ENCODE data around the gene OR2H1. TPM values are rescaled to one million over a fixed set of nuclear protein-coding genes. Genes with fewer than 3 reads are reported as not detected.

Gene OR2H1
- total RNA-seq, 2 donors from 2014 or later = not detected

DNA sequence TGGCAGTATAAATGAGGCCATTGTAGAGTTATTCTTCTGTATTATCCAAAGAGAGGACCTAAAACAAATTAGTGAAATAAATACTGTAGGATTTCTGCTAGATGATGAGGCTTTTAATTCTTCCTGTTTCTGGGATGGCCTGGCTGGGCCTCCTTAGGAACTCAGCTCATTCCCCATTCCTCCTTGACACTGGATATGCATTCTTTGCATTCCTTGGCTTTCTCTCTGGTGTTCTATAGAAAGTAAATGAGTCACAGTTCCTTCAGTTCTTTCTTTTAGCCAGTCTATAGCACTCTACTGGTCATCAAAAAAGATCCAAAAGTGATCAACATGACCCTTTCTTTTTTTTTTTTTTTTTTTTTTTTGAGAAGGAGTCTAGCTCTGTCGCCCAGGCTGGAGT lies 9.3 kb upstream of the OR2H1 start:
- Histone ChIP-seq H3K27ac (no peak overlapping the region), H3K27me3 (replicated peaks; ENCODE audit: insufficient read depth) (no peaks in the 10 kb centered on the region), H3K36me3 (no peaks in the 10 kb centered on the region), H3K9me3 (no peaks in the 10 kb centered on the region), H3K4me1 (ENCODE audit: control insufficient read depth in 1 of 2, low read depth in 2 of 2) (no peaks in the 10 kb centered on the region), H3K4me3 (no peak overlapping the region)
- TF ChIP-seq, protein P1, sequence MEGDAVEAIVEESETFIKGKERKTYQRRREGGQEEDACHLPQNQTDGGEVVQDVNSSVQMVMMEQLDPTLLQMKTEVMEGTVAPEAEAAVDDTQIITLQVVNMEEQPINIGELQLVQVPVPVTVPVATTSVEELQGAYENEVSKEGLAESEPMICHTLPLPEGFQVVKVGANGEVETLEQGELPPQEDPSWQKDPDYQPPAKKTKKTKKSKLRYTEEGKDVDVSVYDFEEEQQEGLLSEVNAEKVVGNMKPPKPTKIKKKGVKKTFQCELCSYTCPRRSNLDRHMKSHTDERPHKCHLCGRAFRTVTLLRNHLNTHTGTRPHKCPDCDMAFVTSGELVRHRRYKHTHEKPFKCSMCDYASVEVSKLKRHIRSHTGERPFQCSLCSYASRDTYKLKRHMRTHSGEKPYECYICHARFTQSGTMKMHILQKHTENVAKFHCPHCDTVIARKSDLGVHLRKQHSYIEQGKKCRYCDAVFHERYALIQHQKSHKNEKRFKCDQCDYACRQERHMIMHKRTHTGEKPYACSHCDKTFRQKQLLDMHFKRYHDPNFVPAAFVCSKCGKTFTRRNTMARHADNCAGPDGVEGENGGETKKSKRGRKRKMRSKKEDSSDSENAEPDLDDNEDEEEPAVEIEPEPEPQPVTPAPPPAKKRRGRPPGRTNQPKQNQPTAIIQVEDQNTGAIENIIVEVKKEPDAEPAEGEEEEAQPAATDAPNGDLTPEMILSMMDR (IDR thresholded peaks at IDR 0.05) = no peak
- DNase-seq (ENCODE audit: low spot score) (no peak), ATAC-seq (ENCODE audit: insufficient number of reproducible peaks, low FRiP score, low read depth) (no peak)

DNA sequence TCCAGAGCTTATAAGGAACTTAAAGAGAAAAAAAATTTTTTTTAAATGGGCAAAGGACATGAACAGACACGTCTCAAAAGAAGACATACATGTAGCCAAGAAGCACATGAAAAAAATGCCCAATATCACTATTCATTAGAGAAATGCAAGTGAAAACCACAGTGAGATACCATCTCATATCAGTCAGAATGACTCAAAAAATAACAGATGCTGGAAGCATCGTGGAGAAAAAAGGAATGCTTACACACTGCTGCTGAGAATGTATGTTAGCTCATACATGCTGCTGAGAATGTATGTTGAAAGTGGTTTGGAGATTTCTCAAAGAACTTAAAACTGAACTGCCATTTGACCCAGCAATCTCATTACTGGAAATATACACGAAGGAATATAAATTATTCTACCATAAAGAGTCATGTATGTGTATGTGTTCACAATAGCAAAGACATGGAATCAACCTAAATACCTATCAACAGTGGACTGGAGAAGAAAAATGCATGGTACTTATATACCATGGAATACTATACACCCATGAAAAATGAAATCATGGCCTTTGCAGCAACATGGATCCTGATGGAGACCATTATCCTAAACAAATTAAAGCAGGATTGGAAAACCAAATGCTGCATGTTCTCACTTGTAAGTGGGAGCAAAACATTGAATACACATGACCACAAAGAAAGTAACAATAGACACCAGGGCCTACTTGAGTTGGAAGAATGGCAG lies 5.3 kb upstream of the OR2H1 start:
- ATAC-seq (ENCODE audit: insufficient number of reproducible peaks, low FRiP score, low read depth) = no peak
- no peaks in the 10 kb centered on the region for H3K36me3 ChIP-seq
- H3K27me3 ChIP-seq (replicated peaks; ENCODE audit: insufficient read depth) = no peaks in the 10 kb centered on the region

DNA sequence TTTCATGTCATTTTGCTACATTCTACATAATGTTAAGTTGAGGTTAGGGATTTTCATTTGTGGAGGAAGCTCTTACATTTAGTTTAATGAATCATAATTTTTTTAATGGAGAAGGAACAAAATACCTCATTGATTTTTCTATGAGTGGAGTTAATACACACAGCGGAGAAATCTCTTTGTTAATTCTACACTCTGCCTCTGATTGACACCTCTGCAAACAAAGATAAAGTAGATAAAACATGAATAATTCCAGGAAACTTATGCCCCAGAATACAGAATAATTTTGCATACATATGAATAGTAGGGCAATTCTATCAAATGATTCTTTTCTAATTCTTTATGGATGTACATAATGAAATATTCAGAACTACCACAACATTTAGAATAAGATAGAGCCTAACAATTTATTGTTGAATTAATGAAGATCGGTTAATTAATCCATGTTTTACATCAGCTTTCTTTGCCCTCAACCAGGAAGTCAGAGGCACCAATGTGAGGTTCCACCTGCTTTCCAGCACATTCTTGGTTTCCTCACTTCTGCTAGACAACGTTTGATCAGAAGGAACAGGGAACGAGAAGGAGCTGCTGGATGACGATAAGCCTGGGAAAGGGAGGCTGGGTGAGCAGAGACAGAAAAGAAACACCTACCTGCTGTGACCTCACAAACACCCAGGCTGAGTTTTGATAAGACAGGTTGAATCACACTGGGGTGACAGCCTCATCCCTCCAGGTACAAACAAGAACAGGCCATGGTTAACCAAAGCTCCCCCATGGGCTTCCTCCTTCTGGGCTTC lies 4.3 kb downstream of the OR2H1 start:
- H3K27ac ChIP-seq = no peak overlapping the region
- no peak for ATAC-seq (ENCODE audit: insufficient number of reproducible peaks, low FRiP score, low read depth)

More for the DNA sequence above, 5.3 kb upstream of the OR2H1 start:
- TF ChIP-seq, protein P1 (IDR thresholded peaks at IDR 0.05) = no peak
- no peaks in the 10 kb centered on the region for H3K4me1 ChIP-seq (ENCODE audit: control insufficient read depth in 1 of 2, low read depth in 2 of 2)
- no peak overlapping the region for H3K27ac ChIP-seq
- H3K4me3 ChIP-seq = no peak overlapping the region
- DNase-seq (ENCODE audit: low spot score) = no peak
- H3K9me3 ChIP-seq = no peaks in the 10 kb centered on the region

DNA sequence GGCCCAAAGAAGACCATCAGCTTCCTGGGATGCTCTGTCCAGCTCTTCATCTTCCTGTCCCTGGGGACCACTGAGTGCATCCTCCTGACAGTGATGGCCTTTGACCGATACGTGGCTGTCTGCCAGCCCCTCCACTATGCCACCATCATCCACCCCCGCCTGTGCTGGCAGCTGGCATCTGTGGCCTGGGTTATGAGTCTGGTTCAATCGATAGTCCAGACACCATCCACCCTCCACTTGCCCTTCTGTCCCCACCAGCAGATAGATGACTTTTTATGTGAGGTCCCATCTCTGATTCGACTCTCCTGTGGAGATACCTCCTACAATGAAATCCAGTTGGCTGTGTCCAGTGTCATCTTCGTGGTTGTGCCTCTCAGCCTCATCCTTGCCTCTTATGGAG lies 5.1 kb downstream of the OR2H1 start:
- Histone ChIP-seq H3K27me3 (replicated peaks; ENCODE audit: insufficient read depth) (no peaks in the 10 kb centered on the region), H3K27ac (no peak overlapping the region), H3K36me3 (no peaks in the 10 kb centered on the region), H3K4me1 (ENCODE audit: control insufficient read depth in 1 of 2, low read depth in 2 of 2) (no peaks in the 10 kb centered on the region), H3K9me3 (no peaks in the 10 kb centered on the region), H3K4me3 (no peak overlapping the region)
- DNase-seq (ENCODE audit: low spot score) = no peak
- TF ChIP-seq, protein P1 (IDR thresholded peaks at IDR 0.05) = no peak
- no peak for ATAC-seq (ENCODE audit: insufficient number of reproducible peaks, low FRiP score, low read depth)

More for the DNA sequence above, 4.3 kb downstream of the OR2H1 start:
- Histone ChIP-seq H3K36me3 (no peaks in the 10 kb centered on the region), H3K9me3 (no peaks in the 10 kb centered on the region), H3K4me1 (ENCODE audit: control insufficient read depth in 1 of 2, low read depth in 2 of 2) (no peaks in the 10 kb centered on the region), H3K4me3 (no peak overlapping the region), H3K27me3 (replicated peaks; ENCODE audit: insufficient read depth) (no peaks in the 10 kb centered on the region)
- TF ChIP-seq, protein P1 (IDR thresholded peaks at IDR 0.05) = no peak
- no peak for DNase-seq (ENCODE audit: low spot score)

DNA sequence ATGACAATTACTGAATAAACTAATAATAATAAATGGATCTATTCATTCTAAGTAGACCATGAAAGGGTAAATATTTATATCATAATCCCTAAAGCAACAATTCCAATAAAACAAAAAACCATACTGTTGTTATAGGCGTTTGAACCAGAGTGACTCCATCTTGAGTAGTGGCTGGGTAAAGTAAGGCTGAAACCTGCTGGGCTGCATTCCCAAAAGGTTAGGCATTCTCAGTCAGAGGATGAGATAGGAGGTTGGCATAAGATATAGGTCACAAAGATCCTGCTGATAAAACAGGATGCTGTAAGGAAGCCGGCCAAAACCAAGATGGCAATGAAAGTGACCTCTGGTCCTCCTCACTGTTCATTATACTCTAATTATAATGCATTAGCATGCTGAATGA lies 8.3 kb downstream of the OR2H1 start:
- H3K27me3 ChIP-seq (replicated peaks; ENCODE audit: insufficient read depth) = no peaks in the 10 kb centered on the region
- no peak overlapping the region for H3K4me3 ChIP-seq
- DNase-seq (ENCODE audit: low spot score) = no peak
- no peak for ATAC-seq (ENCODE audit: insufficient number of reproducible peaks, low FRiP score, low read depth)
- H3K36me3 ChIP-seq = no peaks in the 10 kb centered on the region
- no peaks in the 10 kb centered on the region for H3K9me3 ChIP-seq
- no peaks in the 10 kb centered on the region for H3K4me1 ChIP-seq (ENCODE audit: control insufficient read depth in 1 of 2, low read depth in 2 of 2)
- H3K27ac ChIP-seq = no peak overlapping the region
- TF ChIP-seq, protein P1 (IDR thresholded peaks at IDR 0.05) = no peak

All from thoracic aorta (tissue), 2 donors.